Anterior cingulate cortex (tissue), 58 donors: Measurements from ENCODE around the gene BCL11A.
A peak's percentile ranks its signal among the peaks of the same experiment; 100 is the strongest.

Experiments used
- DNase-seq, 58 donors: peaks; one replicate each; lab custom pipeline; 2025; lab: John Stamatoyannopoulos, UW

Gene BCL11A

GRCh38 chr2:60513191-60513590, 40.3 kb downstream of the BCL11A start:
- no peak for DNase-seq

- DNase-seq = no peak
Measured at GRCh38 chr2:60512641-60513040, 40.8 kb downstream of the BCL11A start.

DNA sequence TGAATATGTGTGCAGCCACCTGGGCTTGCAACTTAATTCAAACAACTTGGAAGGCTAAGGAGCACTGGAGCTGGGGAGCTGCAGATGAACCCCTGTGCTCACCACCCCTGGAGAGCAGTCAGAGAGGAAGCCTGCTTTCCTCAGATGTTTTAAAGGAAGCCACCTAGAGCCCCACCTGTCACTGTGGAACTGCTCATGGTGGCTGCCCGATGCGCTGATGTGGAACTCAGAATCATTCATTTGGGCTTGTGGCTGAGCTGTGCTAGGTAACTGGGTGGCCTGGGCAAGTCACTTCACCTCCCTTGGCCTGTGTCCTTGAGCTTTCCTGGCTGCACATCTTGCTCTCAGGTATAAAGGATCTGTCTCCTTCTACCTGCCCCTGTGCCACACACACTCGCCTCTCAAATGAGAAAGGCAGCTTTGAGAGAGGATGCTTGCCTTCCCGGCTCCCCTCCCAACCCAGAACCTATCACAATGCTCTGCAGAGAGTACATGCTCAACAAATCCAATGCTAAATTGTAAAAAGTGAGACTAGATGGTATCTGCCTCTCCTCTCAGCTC, 41.3 kb downstream of the BCL11A start:
- no peak for DNase-seq

GRCh38 chr2:60510713-60511112, 42.7 kb downstream of the BCL11A start:
- DNase-seq = no peak

DNA sequence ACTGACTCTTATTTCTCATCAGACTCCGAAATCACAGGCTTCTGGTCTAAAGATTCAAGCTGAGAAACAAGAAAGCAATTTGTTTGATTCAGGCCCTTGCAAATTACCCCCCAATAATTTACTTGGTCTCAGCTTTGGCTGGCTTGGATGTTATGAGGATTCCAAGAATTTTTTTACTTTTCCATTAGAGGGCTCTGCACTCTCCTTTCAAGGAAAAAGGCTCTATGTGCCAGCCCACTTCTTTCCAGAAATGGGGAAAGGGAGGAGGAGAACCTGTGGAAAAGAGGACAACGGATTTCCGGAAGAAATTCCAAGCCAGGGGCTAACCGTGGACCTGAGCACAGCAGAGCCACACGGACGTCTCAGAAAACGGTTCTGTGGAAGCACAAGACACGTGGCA, 44.4 kb downstream of the BCL11A start:
- no peak for DNase-seq

- no peak for DNase-seq
Measured at GRCh38 chr2:60508339-60508917, 45.0 kb downstream of the BCL11A start.

DNA sequence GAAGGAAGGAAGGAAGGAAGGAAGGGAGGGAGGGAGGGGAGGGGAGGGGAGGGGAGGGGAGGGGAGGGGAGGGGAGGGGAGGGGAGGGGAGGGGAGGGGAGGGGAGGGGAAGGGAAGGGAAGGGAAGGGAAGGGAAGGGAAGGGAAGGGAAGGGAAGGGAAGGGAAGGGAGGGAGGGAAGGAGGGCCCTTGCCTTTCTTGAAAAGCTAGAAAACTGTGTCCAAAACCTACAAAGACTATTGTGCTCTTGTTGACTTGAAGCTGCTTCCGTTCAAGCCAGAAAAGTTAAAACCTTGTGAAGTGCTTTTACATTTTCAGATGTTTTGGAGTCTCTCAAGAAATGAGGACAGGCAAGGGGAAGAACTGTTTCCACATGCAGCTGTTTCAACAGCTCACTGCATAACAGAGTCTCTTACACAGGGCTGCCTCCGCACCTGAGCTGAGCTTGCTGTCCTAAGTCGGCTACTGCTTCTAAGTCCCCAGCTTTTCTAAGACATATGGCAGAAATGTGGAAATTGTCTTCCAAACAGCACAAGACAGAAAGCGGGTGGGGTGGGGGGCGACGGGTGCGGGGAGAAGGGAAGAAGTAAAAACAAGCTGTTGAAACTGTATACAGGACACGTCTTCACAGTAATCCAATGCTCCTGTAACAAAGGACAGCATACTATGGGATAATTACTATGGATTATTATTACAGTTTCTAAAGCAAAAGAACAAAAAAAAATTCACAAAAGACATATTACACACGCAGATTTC, 46.1 kb downstream of the BCL11A start:
- DNase-seq = peak in 1 of 58 donors; percentile 29

GRCh38 chr2:60505880-60506260, 47.6 kb downstream of the BCL11A start:
- DNase-seq = no peak

DNA sequence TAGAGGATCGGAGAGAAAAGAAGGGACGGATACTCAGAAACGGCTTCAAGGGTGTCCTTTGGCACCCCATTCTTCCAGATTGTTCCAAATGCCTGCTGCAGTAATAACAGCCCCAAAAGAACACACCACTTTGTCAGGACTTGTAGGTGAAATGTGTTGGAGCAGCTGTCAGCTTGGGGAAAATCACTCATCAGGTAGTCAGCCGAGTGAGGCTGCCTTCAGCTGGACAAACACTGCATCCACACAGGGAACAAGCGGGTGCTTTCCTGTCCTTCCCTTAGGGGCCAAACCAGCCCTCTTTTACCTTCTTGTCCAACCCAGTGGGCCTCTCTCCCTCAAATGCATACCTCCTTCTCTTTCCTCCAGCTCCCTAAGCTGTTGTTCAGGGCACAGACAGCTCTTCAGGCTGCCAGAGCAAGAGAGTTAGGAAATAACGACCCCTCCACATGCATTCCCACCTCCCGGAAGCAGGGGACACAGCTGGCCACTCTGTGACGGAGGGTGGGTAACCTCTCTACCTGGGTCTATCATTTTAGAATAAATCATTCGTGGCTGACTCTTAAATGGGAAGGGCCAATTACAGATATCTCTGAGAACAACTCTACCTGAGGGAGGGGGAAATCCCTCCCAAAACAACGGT, 48.1 kb downstream of the BCL11A start:
- DNase-seq = no peak

- no peak for DNase-seq
Measured at GRCh38 chr2:60504049-60504448, 49.4 kb downstream of the BCL11A start.

GRCh38 chr2:60502144-60502543, 51.3 kb downstream of the BCL11A start:
- no peak for DNase-seq

GRCh38 chr2:60500861-60501260, 52.6 kb downstream of the BCL11A start:
- no peak for DNase-seq

GRCh38 chr2:60499651-60500265, 53.7 kb downstream of the BCL11A start:
- no peak for DNase-seq

- no peak for DNase-seq
Measured at GRCh38 chr2:60498816-60499429, 54.5 kb downstream of the BCL11A start.

GRCh38 chr2:60498127-60498815, 55.2 kb downstream of the BCL11A start:
- no peak for DNase-seq

GRCh38 chr2:60497500-60497899, 56.0 kb downstream of the BCL11A start:
- no peak for DNase-seq

DNA sequence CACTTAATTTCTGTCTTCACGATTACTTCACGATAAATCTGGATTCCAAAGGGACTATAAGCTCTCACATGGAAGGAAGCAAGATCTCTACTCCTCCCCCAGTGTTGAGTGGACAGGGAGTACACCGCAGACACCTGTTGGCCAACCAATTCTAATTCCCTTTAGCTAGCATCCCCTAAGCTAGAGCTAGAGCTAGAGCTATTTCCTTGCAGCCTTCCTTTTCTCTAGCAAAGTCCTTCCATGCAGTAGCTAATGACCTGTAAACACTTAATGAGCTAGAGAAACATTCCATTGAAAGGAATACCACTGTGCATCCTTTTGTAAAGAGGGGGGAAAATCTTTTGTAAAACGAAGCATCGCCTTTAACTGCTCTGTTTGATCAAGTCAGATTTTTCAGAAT, 56.5 kb downstream of the BCL11A start:
- DNase-seq = no peak

DNA sequence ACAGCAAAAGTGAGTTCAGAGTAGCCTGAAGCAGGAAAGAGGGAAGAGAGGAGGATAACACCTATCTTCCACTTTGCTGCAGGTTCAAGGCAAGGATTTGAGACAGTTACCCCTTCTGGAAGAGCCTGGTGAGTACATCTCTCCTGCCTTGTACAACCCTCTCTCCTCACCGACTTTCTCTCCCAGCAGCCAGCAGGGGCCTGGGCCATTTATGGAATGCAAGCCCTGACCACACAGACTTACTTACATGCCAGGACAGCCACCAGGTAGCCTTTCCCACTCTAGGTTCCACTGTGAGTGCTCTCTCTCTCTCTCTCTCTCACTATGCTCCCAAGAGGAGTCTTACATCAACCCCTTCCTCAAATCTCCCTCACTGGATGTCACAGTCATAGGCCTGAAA, 57.0 kb downstream of the BCL11A start:
- no peak for DNase-seq

- no peak for DNase-seq
Measured at GRCh38 chr2:60495041-60495625, 58.3 kb downstream of the BCL11A start.
